ENCODE measurements around the gene NPAS3.

NPAS3 gene

DNA sequence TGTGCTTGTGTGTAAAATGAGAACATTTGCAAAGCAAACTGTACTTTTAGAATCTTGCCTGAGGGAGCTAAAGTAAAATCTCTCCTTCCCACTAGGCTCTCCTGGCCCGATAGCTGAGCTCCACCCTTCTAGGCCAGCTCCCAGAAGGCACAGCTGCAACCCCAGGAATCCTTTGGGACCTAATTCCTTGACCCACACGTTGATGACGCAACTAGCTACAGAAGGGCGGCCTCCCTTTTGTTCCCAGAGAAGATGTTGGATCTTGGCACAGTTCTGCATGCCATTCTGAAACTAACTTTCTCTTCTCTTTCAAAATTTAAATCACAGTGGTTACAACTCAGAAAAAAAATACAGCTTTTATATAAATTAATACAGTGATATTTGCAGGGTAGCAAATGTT, 744.1 kb downstream of the NPAS3 start:
- H3K27ac ChIP-seq, result no peak overlapping the region
- TF ChIP-seq, protein P1, sequence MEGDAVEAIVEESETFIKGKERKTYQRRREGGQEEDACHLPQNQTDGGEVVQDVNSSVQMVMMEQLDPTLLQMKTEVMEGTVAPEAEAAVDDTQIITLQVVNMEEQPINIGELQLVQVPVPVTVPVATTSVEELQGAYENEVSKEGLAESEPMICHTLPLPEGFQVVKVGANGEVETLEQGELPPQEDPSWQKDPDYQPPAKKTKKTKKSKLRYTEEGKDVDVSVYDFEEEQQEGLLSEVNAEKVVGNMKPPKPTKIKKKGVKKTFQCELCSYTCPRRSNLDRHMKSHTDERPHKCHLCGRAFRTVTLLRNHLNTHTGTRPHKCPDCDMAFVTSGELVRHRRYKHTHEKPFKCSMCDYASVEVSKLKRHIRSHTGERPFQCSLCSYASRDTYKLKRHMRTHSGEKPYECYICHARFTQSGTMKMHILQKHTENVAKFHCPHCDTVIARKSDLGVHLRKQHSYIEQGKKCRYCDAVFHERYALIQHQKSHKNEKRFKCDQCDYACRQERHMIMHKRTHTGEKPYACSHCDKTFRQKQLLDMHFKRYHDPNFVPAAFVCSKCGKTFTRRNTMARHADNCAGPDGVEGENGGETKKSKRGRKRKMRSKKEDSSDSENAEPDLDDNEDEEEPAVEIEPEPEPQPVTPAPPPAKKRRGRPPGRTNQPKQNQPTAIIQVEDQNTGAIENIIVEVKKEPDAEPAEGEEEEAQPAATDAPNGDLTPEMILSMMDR (conservative IDR thresholded peaks at IDR 0.05), result no peak

DNA sequence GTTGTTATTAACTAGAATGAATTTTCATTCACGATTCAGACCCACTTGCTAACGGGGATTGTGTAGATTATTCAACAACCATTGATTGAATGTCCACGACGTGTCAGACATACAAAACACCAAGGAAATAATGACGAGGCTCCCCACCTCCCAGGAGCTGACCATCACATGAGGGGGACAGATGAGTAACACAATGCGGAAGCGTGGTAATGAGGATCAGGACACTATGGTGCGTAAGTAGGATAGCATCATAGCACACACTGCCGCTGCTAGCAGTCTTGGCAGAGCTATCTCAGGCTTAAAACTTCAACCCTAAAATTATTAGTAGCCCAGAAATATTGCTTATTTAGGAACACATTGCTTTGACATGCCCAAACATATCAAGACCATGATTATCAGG, 746.3 kb downstream of the NPAS3 start:
- no peak overlapping the region for H3K27ac ChIP-seq
- TF ChIP-seq, protein P1 (conservative IDR thresholded peaks at IDR 0.05), result no peak

DNA sequence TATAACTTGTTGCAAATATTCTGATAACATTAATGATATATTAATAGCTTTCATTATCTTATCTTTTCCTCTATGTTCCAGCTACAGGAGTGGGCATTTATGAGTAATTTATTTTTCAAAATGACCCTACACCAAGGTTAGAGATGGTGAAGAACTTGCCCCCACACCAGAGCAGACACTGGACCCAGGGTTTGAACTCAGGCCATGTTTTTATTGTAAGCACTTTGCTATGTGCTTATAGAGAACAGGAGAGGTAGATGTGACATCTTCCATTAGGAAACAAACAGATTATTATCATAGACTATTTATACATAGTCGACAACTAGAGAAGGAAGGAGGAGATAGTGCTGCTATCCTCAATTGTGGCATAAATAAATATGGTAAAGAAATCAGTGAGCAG, 747.0 kb downstream of the NPAS3 start:
- TF ChIP-seq, protein P1 (conservative IDR thresholded peaks at IDR 0.05), result no peak
- no peak overlapping the region for H3K27ac ChIP-seq

DNA sequence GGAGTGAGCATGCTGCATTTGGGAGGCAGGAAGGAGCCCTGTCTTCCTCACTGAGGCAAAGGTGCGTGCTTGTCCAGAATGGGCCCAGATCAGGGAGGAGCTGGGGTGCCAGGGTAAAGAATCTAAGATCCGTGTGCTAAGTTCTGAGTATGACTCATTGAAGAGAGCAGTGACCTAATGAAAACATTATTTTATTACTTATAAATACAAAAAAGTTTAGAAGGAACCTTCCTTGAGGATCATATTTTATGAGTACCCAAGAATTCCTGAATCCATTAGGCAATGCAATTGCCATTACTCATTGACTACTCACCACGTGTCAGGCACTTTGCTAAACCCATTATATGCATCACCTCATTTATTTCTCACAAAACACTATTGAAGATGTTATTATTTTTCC, 747.5 kb downstream of the NPAS3 start:
- no peak overlapping the region for H3K27ac ChIP-seq
- TF ChIP-seq, protein P1 (conservative IDR thresholded peaks at IDR 0.05), result no peak

DNA sequence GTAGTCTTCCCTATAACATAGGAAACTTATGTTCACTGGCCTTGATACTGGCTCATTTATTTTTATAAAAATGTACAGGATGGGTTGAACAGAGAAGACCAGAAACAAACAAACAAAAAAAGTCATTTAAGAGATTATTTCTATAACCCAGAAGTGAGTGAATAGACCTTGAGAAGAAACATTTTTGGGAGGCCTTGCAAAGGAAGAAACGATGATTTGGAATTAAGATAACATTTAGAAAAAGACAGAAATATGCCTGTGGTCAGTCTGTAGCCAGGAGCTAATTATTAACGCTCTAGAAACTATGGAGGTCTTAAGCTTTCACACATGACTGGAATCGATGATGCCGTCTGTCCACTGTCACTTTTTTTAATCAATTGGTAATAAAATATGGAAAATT, 748.2 kb downstream of the NPAS3 start:
- TF ChIP-seq, protein P1 (conservative IDR thresholded peaks at IDR 0.05), result no peak
- no peak overlapping the region for H3K27ac ChIP-seq

DNA sequence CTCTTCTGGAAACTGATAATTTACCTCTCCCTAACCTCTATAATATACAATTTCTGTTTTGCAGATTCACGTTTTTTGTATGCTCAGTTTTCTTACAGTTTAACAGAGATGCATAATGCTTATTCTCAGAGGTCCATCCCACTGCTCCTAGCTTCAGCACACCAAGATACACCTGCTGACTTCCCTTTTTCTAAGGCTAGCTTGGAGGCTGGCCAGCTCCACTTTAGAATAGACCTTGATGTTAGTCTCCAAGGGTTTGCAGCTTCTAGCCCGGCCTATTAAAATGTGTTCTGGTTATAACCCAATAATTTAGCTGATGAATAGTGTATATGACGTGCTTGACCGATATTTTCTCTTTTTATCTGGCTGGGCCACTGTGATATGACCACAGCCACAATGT, 751.0 kb downstream of the NPAS3 start:
- TF ChIP-seq, protein P1 (conservative IDR thresholded peaks at IDR 0.05), result no peak
- H3K27ac ChIP-seq, result no peak overlapping the region

DNA sequence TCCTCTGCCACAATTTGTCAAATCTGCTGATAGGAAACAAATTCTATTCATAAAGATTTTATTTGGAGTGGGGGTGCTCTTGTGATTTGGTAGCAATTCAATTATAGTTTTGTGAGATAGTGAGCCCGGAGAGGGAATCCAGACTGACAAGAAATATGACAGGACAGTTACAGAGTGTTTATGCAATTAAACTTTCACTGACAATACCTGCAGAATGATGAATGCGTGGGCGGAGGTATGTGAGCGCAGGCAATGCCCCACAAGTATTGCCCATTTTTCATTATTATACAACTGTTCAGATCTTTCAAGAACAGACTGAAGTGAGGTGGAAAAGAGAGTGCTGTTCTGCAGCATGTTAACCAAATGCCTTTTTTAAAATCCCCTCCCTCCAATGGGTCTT, 753.2 kb downstream of the NPAS3 start:
- TF ChIP-seq, protein P1 (conservative IDR thresholded peaks at IDR 0.05), result no peak
- H3K27ac ChIP-seq, result peak overlapping the region; percentile 36

DNA sequence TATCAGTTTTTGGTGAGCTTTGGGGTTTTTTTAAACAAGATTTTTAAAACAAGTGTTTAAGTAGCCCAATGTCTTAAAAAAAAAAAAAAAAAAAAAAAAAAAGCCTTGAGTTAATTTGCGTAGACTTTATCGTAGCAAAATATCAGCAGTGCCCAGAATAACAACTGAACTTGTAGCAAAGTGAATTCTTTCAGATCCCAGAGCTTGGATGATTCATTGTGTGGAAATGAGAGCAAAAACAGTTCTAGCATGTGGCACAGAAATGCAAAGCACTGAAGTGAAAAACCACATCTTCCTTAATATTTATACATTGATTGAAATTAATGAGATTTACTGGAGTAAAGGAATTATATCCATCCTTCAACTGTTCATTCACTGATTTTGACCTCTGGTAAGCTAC, 754.1 kb downstream of the NPAS3 start:
- TF ChIP-seq, protein P1 (conservative IDR thresholded peaks at IDR 0.05), result no peak
- no peak overlapping the region for H3K27ac ChIP-seq

Data from VCaP (cell line).